DMS153 treated with DMSO at 0.1 percent for 48 hours (cell line): ENCODE data around the gene TRIM65.
"Not testable (repeated sequence)": the region's sequence is repeated elsewhere in the genome, so short reads cannot be mapped to it uniquely, and the experiment has no call there.

ENCODE experiments used
- DNase-seq: peaks from one replicate; lab custom pipeline; 2025; ENCODE audit not compliant: unreplicated experiment; lab: John Stamatoyannopoulos, UW

The TRIM65 gene

DNA sequence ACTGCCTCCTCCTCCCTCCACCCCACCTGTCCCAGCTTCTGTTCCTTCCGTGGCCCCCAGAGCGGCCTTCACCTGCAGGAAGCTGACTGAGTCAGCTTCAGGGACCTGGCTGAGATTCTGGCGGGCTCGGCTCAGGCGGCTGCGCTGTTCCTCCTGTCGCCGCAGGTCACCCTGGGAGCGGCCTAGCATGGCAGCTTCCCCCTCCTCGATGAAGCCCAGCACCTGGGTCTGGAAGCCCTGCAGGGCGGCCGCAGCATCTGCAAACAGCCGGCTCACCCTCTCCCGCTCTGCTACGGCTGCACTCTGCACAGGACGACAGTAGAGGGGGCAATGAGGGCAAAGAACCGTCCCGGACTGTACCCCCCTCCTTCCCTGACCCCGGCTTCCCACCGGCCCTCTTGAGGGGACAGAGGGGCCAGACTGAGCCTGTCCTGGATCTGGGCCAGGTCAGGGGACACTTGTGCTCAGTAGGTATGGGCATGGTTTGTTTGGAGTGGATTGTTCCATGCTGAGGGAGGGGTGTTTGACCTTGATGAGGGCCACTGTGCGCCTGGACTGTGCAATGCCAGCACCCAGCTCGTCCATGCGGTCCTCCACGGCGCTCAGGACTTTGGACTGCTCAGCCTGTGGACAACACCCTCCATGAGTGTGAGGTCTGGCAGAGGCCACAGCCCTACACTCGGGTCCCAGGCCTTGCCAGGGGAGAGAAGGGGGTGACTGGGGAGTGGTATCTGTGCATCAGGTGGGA, 20.4 kb downstream of the TRIM65 start:
- DNase-seq, result peak; percentile 83

DNA sequence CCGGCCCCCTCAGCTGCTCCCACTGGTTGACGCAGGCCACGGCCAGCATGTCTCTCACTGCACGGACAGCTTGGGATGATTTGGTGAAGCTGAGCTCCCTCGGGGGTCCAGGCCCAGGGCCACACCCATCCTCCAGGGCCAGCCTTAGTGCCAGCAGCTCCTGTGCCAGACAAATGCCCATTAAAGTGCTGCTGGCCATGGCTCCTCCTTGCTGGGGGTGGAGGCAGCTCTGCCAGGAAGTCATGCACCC, 20.9 kb downstream of the TRIM65 start:
- no peak for DNase-seq

DNA sequence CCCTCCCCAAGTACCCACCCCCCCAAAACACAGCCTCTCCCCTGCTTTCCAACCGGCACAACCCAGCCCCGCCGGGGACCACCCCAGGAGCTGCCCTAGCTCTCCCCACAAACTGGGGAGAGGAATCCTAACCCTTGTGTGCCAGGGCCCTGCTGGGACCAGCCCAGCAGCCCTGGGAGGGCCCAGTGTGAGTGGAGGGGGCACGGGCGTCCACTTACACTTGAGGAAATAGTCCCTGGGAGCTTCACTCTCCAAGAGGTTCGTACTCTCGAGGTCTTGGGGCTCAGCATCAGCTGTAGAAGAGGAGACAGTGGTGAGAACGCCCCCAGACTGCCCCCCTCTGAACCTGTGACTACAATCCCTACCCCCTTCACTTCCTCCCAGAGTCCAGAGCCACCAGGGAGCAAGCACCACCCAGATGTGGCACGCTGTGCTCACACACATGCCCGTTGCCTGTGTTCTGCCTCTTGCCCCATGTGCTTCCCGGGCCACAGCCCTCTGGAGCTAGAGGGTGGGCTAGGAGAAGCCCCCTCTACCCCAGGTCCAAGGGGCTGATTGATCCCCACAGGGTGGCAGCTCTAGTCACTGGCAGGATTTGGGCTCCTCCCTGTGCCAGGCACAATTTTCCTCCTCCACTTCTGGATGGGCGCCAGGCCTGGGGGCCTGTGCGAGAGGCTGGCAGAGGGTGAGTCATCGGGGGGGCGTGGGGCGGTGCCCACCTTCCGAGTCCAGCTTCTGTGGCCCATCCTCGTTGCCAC, 21.4 kb downstream of the TRIM65 start:
- no peak for DNase-seq

DNA sequence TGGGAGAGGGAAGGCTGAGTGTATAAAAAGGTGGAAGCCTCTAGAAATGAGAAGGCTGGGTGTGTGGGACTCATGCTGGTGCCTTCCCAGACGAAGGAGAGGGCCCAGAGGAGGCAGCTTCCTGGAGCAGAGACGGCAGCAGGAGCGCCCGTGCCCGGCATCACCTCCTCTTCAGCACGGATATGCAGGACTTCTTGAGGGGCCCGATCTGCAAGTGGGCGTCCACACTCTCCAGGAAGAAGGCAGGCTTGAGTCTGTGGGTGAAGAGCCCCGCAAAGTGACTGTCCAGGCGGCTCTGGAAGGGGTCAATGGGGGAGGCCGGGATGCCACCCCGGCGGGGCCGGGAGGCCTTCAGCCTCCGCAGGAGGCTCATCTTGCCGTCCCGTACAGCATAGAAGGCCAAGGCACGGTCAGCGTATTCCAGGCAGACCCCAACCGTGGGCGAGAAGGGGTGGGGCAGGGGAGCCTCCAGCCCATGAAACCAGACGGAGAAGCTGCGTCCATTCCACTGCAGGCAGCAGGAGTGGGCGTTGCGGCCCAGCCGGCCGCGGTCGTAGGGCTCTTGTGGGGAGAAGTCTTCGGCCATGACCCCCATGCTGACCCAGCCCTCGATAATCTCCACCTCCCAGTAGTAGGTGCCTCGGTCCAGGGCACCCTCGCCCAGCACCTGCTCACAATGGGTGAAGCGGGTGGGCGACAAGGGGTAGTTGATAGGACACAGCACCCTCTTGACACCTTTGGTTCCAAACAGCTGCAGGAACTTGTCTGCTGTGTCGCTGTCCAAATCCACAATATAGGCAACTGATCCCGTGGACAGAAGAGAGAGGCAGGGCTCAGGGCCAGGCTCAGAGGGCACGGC, 22.2 kb downstream of the TRIM65 start:
- no peak for DNase-seq

DNA sequence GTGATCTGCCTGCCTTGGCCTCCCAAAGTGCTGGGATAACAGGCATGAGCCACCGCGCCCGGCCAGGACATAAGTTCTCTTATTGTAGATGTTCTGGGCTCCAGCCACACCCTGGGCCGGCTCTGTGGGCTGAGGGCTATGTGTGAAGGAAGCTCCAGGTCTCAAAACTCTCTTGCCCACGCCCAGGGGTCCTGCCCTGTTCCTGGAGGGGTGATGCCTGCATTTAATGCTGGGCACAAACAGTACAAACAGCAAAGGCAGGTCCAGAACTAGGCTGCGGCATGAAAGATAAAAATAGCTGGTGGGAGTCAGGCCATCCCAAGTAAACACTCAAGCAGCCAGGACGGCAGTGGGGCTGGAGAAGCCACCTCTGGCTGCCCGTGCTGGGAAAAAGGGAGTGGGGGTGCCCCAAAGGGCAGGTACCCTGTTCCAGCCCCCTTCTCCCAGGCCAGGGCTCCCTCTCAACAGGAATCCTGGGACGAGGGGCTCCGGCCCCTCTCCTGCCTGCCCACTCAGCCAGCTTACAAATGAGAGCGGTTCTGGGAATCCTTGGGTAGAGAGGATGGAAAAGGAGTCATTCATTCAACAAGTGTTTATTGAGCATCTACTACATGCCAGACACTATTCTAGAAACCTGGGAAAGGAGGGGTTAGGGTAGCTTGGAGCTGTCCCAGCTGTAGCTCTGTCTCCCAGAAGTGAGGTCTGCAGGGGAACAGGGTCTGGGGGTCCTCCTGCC, 23.0 kb downstream of the TRIM65 start:
- no peak for DNase-seq

DNA sequence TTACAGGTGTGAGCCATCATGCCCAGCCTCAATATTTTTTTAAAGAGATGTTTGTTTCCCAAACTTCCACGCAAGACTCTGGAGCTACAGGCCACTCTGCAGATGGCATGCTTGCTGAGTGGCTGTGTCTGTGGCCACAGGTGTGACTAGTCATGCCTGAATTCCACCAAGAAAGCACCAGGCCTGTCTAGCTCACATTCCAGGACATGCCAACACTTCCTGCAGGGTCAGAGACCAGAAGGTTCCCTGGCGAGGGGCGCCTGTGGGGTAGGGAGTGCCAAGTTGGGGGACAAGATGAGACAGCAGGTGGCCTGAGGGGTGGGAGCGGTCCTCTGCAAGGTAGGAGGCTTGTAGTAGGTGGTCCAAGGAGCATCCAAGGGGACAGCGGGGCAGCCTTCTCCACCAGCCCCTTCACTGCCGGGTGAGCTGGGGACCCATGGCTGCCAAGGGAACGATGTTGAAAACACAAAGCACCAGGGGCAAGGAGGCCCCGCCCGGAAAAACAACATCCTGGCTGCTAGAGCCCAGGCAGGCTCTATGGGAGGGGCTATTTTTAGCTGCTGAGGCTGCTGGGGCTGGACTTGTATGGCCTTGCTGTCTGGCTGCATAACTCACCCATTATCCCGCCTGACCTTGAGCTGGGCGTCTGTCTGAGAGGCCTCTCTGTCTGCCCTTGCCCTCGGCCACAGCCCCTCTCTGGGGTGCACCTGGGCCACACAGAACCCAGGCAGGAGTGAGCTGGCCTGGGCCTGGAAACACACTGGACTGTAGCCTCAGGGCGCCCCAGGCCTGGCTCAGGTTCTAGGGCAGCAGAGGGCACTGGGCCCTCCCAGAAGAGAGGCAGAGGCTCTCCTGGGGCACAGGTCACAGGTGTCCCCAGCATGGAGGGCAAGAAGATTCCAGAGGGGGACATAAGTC, 24.1 kb downstream of the TRIM65 start:
- DNase-seq, result peak; percentile 18

DNA sequence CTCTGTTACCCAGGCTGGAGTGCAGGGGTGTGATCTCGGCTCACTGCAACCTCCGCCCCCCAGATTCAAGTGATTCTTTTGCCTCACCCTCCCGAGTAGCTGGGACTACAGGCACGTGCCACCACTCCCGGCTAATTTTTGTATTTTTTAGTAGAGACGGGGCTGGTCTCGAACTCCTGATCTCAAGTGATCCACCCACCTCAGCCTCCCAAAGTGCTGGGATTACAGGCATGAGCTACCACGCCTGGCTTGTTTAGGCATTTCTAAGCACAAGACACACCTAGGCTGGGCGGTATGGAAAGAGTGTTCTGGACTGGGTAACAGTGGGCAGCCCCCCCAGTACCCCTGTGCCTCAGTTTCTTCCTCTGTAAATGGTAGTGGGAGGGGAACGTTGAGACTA, 26.5 kb downstream of the TRIM65 start:
- not testable (repeated sequence) for DNase-seq

DNA sequence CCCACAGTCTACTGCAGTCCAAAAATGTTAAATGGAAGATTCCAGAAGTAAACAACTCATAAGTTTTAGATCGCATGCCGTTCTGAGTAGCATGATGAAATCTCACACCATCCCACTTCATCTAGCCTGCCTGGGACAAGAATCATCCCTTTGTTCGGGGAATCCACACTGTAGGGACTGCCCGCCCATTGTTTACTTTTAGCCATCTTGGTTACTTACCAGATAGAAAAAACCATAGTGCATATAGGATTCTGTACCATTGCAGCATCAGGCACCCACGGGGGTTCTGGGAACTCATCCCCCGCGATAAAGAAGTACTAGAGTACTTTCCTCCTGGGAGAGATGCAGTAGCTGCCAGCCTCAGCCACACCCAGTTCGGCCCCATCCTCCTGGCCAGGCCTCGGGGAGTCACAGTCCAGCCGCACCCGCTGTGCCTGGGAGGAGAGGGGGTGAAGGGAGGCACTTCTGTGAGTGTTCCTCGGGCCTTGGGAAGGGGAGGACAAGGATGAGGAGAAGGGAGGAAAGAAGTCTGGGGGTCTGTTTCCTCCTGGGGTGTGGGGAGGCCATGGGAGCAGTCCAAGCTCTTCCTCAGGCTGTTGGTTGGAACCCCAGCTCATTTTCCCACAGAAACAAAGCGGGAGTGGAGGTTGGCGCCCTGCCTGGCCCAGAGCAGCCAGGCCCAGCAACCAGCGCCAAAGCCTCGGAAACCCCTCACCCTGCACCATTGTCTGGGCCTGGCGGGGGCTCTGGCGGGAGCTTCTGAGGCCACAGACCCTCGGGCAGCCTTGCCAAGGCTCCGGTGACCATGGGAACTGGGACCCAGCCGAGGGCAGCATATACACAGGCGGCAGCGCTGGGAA, 27.2 kb downstream of the TRIM65 start:
- no peak for DNase-seq

DNA sequence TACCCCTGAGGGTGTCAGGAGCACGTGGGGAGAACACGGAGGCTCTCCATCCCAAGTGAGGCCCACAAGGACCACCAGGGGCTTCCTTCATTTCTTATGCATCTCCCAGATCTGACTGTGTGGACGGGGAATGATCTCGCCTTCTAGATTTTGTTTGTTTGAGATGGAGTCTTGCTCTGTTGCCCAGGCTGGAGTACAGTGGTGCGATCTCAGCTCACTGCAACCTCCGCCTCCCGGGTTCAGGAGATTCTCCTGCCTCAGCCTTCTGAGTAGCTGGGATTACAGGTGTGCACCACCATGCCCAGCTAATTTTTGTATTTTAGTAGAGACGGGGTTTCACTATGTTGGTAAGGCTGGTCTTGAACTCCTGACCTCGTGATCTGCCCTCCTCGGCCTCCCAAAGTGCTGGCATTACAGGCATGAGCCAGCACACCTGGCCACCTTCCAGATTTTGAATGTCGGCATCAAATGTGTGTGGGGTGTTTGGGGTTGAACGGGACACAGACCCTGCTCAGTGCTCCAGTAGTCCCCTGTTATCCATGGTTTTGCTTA, 27.9 kb downstream of the TRIM65 start:
- DNase-seq, result not testable (repeated sequence)

DNA sequence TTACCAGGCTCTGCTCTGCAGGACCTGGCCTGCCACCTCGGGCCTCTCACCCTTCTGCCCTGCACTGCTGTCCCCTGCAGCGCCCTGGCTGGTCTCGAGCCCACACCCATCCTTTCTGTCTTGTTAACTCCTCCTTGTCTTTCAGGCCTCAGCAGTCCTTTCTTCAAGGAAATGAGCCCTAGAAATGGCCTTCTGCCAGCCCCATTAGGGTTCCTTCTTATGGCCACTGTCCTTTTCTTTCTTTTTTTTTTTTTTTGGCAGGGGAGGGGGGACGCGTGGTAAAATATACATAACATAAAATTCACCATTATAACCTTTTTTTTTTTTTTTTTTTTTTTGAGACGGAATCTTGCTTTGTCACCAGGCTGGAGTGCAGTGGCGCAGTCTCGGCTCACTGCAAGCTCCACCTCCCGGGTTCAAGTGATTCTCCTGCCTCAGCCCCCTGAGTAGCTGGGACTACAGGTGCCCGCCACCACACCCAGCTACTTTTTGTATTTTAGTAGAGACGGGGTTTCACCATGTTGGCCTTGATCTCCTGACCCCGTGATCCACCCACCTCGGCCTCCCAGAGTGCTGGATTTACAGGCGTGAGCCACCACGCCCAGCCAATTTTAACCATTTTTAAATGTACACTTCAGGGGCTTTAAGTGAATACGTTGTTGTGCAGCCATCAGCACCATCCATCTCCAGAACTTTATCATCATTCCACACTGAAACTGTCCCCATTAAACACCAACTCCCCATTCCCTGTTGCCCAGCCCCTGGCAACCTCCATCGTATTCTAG, 31.2 kb downstream of the TRIM65 start:
- DNase-seq, result not testable (repeated sequence)

DNA sequence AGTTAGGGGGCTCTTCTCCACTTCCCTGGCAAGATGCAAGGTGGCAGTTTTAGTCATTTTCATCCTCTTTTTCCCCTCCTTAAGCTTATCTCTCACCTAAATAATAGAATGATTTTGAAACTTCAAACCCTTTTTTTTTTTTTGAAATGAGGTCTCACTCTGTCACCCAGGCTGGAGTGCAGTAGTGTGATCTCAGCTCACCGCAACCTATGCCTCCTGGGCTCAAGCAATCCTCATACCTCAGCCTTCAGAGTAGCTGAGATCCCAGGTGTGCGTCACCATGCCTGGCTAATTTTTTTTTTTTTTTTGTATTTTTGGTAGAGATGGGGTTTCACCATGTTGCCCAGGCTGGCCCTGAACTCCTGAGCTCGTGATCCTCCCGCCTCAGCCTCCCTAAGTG, 31.9 kb downstream of the TRIM65 start:
- not testable (repeated sequence) for DNase-seq

DNA sequence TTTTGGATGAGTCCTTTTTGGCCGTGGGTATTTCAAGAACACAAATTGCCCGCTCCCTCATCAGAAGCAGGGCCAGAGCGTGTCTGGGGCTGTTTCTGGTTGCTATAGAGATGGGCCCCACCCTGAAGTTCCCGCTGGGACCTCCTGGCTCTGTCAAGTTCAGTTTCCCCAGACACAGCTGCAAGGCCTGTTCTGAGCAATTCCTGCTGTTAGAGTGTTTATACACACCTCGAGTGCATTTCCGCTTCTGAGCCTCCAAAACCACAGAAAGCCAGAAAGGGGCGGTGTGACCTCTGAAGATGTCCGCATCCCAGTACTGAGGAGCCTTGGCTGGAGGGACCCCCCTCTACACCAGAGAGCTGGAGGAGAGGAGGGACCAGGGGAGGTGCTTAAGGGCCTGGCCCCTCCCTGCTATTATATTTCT, 32.3 kb downstream of the TRIM65 start:
- DNase-seq, result no peak

DNA sequence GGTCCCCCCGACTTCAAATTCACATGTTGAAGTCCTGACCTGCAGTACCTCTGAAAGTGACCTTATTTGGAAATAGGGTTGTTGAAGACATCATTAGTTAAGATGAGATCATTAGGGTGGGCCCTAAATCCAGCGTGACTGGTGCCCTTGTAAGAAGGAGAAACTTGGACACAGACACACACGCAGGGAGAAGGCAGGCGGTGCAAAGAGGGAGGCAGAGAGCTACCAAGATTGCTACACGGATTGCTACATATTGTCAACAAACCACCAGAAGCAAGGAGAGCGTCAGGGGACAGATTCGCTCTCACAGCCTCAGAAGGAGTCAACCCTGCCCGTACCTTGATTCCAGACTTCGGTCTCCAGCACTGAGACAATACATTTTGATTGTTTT, 34.8 kb downstream of the TRIM65 start:
- DNase-seq, result no peak

DNA sequence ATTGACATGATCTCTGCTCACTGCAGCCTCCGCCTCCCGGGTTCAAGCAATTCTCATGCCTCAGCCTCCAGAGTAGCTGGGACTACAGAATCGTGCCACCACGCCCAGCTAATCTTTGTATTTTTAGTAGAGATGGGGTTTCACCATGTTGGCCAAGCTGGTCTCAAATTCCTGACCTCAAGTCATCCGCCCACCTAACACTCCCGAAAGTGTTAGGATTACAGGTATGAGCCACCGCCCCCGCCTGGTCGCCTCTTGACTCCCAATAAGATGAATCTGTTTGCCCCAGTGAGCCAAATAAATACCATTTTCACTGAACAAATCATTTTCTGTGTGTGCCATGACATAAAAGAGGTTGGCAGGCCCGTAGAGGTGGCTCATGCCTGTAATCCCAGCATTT, 37.4 kb downstream of the TRIM65 start:
- not testable (repeated sequence) for DNase-seq

DNA sequence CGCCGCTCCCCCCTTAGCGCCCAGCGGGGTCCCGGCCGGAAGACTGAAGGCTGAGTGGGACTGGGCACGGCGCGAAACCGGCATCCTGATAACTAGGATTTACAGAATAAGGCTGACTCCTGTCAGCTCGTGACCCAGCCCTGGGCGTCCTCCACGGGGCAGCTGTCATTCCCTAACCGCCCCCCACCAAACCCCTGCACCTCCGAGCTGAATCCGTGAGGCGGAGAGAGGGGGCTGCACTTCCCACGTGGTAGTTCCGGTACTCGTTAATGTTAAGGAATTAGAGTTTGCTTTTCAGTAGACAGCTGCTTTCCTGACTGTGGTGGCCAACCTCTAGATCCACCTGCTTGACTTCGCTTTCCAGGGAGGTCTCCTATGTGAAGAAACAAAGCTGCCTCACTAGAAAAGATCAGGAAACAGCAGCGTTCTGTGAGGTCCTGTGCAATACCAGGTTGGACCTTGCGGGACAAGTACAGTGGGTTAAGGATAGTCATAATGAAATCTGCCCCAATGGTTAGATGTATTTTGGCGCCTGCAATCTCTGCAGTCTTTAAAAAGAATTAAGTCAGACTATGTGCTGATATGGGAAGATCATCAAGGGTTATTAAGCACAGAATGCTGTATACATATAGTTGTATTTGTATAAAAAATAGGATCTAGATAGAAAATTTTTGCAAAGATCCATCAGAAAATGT, 40.5 kb downstream of the TRIM65 start:
- DNase-seq, result no peak

DNA sequence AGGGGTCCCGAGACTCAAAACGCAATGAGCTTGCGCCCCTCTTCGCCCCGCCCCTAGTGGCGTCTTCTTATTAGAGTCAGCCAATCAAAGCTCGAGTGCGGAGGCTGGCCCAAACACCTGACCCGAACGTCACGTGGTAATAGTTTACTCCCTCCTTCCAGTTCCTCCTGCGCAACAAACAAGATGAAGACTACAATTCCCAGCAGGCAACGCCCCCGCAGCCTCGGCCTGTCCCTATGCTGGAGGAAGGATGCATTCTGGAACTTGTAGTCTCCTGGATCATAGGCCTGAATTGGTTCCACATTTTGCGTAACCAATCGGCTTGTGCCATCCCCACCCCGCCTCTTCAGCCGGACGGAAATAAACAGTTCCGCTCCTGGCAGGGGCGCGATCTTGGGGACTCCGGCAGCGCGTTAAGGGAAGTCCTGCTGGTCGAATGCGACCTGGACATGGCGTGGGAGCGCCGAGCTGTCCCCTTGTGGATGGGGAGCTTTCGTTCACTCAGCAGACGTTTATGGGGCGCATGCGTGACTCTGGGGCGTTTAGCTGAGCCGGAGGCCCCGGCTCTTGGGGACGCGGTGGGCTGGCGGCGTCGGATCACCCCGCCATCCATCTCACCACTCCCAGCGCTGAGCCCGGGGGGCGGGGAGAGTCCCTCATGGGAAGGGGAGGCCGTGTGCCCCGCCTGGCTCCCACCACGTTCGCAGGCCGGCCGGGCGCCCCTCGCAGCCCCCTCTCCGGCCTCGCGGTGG, 41.3 kb downstream of the TRIM65 start, which contains the start of gene WBP2:
TSS of gene WBP2 (minus strand) at position 26 of the 752 bp plus-strand sequence. CDS start 38 bp downstream, outside the sequence.
- DNase-seq, result peak; percentile 99

DNA sequence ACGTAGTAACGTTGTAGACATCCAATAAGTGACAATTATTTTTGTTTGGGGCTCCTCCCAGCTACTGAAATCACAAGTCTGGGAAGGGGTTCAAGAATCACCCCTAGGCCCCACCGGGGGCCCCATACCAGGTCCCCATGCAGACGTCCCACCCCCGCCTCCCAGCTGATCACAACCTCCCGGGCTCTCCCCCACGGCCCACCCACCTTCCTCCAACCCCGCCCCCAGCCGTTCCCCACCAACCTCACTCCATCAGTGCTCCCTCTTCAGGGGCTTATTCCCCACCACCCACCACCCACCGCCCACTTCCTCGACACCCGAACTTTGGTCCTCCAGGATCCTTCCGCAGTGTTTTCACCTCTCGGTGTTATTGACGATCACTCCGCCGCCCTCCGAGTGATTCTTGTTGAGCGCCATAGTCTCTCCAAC, 41.9 kb downstream of the TRIM65 start:
- no peak for DNase-seq
